Fibroblast of skin of right biceps (primary cell): ENCODE data around the gene OR2AK2.

Experiments used
- DNase-seq: peaks from one replicate; pipeline ENCODE4 v3.0.0-alpha.2; 2013

The OR2AK2 gene

GRCh38 chr1:247964933-247965332 lies at the start of gene OR2AK2:
TSS of gene OR2AK2 (plus strand) at chr1:247965233. CDS start at chr1:247965377, 144 bp downstream.
- DNase-seq, result no peak

GRCh38 chr1:247919952-247920351 lies 45.1 kb upstream of the OR2AK2 start, which contains the start of gene OR2T8:
TSS of gene OR2T8 (plus strand) at chr1:247920252. CDS start at chr1:247921018, 766 bp downstream.
- DNase-seq, result no peak

DNA sequence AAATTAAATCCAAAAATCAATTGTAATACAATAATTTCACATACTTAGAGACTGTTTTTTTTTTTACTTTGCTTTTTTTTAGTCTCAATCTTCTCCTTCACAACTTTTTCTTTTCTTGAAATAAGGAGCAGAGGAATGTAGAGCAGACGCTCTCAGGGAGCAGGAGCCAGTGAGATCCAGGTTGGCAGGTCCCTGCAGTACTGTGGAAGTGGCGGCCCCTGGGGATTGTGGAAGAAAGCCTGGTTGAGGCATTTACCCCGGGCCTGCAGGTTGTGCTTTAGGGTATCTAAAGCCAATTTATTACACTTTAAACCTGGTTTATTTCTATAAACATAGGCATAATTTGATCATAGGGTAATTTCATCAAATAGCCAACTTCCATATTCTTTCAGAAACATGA lies 41.1 kb upstream of the OR2AK2 start:
- DNase-seq, result no peak

GRCh38 chr1:247924868-247925267 lies 40.2 kb upstream of the OR2AK2 start, which contains the start of gene OR2AJ1:
TSS of gene OR2AJ1 (plus strand) at chr1:247924889. CDS start at chr1:247933769, 8,880 bp downstream.
- DNase-seq, result no peak

DNA sequence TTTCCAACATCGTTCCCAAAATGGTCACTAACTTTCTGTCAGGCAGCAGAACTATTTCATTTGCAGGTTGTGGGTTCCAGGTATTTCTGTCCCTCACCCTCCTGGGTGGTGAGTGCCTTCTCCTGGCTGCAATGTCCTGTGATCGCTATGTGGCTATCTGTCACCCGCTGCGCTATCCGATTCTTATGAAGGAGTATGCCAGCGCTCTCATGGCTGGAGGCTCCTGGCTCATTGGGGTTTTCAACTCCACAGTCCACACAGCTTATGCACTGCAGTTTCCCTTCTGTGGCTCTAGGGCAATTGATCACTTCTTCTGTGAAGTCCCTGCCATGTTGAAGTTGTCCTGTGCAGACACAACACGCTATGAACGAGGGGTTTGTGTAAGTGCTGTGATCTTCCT lies 31.0 kb upstream of the OR2AK2 start:
- DNase-seq, result no peak

DNA sequence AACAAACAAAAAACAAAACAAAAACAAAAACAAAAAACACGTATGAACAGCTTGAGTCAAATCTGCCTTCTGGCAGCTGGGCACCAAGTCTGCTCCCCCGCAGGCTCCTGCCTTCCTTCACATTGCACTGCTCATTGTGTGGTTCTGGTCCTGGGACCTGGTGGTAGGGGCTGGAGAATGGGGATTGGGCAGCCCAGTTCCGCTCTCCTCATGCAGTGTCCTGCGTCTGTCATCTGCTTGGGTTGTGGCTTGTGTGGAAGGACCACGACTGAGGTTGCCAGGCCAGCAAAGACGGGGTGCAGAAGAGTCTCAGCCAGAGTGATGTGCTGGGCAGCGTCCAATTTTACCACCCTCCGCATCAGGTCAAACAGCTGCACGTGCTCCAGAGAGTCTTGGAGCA lies 29.3 kb upstream of the OR2AK2 start:
- no peak for DNase-seq

GRCh38 chr1:247936415-247936814 lies 28.6 kb upstream of the OR2AK2 start:
- DNase-seq, result no peak

- peak; percentile 1 for DNase-seq
Observed at GRCh38 chr1:247936965-247937734, 27.9 kb upstream of the OR2AK2 start.

GRCh38 chr1:247942624-247943023 lies 22.4 kb upstream of the OR2AK2 start:
- no peak for DNase-seq

- DNase-seq, result no peak
Observed at GRCh38 chr1:247948558-247948957, 16.5 kb upstream of the OR2AK2 start, which contains the start of gene OR2L8. TSS of gene OR2L8 (plus strand) at chr1:247948858. CDS start at chr1:247948858, 0 bp downstream.

- DNase-seq, result no peak
Observed at GRCh38 chr1:247953408-247953807, 11.6 kb upstream of the OR2AK2 start.

DNA sequence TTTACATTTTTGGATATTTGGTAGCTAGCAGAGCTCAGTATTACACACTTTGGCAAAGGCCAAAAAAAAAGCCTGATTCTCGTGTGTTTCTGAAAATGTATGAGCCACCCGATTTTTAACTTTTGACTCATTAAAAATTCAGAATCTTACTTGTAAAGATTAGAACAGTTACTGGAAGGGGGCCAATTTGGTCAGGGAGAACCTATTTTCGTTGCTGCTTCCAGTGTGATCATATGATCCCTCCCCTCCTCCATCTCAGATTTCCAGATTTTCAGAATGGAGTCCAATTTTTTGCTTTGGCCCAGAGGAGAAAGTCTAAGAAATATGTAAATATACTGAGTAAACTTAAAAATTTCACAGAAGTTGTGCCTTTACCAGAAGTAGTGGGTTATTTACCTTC lies 3.2 kb upstream of the OR2AK2 start:
- no peak for DNase-seq

DNA sequence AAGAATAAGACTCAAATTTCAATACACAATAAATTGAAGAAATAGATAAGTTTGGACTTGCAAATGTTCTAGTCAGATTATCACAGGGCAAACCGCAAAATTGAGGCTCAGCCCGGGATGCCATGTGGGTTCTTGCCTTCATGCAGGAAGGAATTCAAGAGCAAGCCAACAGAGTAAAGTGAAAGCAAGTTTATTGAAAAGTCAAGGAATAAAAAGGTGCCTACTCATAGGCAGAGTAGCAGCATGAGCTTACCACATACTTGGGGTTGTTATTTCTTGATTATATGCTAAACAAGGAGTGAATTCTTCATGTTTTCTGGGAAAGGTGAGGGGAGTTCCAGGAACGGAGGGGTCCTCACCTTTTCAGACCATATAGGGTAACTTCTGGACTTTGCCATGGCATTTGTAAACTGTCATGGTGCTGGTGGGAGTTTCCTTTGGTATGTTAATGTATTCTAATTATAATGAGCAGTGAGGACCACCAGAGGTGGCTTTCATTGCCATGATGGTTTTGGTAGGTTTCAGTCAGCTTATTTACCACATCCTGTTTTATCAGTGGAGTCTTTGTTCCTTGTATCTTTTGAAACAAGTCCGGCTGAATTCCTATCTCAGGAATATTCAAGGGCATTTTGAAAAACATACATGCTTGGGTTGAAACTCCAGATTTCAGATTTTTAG lies 2.0 kb upstream of the OR2AK2 start:
- no peak for DNase-seq

DNA sequence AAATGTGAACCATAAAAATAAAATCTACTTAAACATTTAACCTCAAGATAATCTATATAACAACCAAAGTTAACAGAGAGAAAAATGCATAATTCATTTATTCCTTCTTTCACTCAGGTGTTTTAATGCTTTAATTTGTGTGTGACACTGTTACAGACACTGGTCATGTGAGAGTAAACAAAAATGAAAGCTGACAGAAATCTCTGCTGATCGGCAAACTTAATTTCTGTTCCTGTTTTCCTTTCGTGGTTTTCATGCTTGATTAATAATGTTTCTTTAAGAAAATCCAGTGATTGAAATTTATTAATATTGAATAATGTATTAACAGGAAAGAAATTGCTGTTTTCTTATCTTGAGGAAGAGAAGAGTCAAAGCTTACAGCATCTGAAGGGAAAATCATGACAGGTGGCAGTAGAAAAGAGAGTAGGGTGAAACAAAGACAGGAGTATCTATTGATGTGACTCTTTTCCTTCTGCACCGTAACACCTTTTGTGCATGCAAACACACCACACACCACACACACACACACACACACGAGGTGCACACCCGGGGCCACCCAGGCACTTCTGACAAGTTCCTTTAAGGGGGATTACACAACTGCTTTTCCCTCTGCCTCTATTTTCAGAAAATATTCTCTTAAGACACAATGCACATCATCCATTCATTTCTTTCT lies 1.6 kb downstream of the OR2AK2 start:
- DNase-seq, result no peak

DNA sequence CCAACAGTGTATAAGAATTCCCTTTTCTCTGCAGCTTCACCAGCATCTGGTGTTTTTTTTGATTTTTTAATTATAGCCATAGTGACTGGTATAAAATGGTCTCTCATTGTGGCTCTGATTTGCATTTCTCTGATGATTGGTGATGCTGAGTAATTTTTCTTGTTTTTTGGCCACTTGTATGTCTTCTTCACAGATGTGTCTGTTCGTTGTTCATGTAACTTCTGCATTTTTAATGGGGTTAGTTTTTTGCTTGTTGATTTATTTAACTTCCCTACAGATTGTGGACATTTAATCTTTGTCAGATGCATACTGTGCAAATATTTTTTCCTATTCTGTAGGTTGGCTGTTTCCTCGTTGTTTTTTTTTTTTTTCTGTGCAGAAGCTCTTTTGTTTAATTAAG lies 28.0 kb downstream of the OR2AK2 start:
- no peak for DNase-seq

DNA sequence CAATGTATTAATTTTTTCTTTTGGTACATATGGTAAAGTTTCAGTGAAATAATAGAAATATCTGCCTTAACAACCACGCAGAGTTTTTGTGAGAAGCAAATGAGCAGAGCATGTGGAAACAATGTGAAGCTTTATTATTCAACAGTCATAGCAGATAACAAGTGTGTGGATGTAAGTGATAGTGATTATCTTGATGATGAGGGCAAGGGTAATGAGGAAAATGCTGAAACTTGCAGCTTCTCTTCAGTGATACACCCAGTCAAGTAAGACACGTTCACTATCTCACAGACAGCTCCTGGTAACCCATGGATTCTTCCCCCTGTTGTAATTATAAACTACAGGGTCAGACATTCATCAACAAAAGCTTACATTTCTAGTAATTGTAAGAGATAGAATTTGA lies 33.8 kb downstream of the OR2AK2 start:
- DNase-seq, result no peak

DNA sequence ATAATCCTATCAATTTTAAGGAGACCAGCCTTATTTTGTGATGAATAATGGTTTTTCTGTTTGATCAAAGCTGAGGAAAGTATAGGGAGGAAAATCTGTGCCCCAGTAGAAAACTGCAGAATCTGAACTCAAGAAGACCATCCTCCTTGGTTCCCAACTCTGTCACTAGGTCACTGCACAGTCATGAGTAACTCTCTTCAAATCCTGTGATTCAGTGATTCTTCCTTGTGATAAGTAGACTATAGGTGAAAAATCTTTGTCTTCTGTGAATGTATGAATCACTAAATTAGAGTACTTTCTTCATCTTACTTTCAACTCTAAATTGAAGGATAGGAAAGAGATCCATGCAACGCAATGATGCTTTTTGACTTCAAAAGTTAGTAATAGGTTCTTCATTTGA lies 35.1 kb downstream of the OR2AK2 start:
- no peak for DNase-seq

- no peak for DNase-seq
Observed at GRCh38 chr1:248007778-248008177, 42.7 kb downstream of the OR2AK2 start.

DNA sequence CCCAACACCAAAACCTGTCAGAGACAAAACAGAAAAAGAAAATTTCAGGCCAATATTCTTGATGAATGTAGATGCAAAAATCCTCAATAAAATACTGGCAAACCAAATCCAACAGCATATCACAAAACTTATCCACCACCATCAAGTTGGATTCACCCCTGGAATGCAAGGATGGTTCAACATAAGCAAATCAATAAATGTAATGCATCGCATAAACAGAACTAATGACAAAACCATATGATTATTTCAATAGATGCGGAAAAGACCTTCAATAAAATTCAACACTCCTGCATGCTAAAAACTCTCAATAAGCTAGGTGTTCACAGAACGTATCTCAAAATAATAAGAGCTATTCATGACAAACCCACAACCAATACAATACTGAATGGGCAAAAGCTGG lies 44.6 kb downstream of the OR2AK2 start:
- no peak for DNase-seq

GRCh38 chr1:248013229-248013710 lies 48.2 kb downstream of the OR2AK2 start, which contains the start of gene OR2L5:
TSS of gene OR2L5 (plus strand) at chr1:248013660. CDS start at chr1:248021948, 8,288 bp downstream.
- DNase-seq, result no peak

- no peak for DNase-seq
Observed at GRCh38 chr1:248015803-248016202, 50.8 kb downstream of the OR2AK2 start.
